NB4 (cell line): ENCODE results near the gene MAPK6.

ENCODE experiments used
- DNase-seq: peaks from one replicate; pipeline ENCODE4 v3.0.0; 2010; ENCODE audit warnings: low read depth
- H3K4me3 ChIP-seq: one replicate; pipeline ENCODE4 v1.5.1; 2011; ENCODE audit warnings: mild to moderate bottlenecking, low read depth, low read length, moderate library complexity
- CTCF ChIP-seq: IDR thresholded peaks from one replicate; pipeline ENCODE4 v1.5.1; 2012; ENCODE audit warnings: low read depth, low read length
- MAX ChIP-seq: IDR thresholded peaks from 2 replicates; pipeline ENCODE4 v1.6.1; 2011; ENCODE audit warnings: low read depth, low read length
- MYC ChIP-seq: IDR thresholded peaks from 2 replicates; pipeline ENCODE4 v1.6.1; 2011; ENCODE audit warnings: low read depth, low read length
- POLR2A ChIP-seq: IDR thresholded peaks from 2 replicates; pipeline ENCODE4 v1.6.1; 2011; ENCODE audit warnings: mild to moderate bottlenecking; ENCODE audit not compliant: insufficient read length; ENCODE audit errors: extremely low read depth

The MAPK6 gene

GRCh38 chr15:52115598-52116427 lies 96.8 kb downstream of the MAPK6 start:
- H3K4me3 ChIP-seq = peak overlapping the region; percentile 23
- peak; percentile 79 for DNase-seq
- TF ChIP-seq CTCF (no peak), MYC (no peak), POLR2A (no peak), MAX (no peak)
